Measurements from ENCODE around the gene ANP32B.

Gene ANP32B

DNA sequence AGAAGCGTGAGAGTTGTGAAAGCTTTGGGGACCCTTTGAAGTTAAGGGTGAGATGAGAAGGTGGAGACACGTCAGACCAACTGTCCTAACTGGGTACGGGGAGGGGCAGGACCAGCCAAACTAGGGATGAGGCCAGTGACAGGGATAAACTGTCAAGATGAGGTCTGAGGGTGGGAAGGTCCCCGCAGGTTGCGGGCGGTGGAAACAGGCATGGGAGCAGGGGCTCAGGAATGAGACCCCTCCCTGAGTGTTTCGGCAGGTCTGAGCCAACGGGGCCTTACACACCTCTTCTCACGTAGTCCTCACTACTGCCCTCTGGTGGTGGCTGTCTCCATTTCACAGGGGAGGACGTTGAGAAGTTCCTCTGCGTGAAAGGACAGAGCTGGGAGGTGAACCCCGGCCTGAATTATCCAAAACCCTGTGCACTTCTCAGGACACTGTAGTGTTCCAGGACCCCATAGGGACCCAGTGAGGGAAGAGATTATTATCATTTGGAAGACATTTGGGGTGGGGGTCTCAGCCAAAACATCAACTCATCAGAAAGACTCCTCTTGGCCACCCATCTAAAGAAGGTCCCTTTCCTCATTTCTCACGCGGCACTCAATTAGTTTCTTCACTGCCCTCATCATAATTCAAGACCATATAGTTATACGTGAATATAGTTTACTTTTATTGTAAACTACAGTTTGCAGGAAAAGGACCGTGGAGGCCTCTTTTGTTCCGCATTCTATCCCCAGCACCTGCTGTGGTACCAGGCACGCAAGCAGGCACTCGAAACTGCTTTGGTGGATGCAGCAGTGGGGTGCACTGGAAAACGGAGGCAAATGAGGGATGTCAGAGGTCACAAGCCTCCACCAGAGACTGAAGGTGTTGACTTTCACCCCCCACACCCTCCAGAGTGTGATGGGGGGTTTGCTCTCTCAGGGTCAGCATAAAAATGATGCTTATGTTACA is 51.7 kb downstream of the ANP32B start:
- DNase-seq, result peak; percentile 94

DNA sequence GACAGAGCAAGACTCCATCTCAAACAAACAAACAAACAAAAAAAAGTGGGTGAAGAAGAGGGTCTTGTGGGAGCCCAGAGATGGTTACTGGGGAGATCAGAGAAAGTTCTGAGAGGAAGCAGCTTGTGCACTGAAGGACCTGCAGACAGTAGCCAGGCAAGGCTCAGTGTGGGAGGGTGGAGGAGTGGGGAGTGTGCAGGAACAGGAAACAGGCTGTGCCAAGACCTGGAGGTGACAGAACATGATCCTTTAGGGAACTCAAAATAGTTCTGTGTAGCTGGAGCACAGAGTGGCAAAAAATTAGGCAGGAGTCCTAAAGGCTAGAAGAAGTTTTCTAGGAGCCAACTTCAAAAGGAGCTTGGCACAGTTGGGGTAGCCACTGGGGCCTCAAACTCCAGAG is 54.2 kb downstream of the ANP32B start:
- DNase-seq, result no peak

DNA sequence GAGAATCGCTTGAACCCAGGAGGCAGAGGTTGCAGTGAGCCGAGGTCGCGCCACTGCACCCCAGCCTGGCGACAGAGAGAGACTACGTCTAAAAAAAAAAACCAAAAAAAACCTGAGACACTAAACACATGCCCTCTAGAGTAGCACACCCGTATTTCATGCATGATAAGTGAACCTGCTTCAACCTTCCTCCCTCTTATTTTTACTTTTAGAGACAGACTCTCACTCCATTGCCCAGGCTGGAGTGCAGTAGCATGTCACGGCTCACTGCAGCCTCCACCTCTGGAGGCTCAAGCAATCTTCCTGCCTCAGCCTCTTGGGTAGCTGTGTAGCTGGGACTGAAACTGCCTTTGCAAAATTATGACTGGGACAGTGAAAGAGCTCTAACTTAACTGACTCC is 55.8 kb downstream of the ANP32B start:
- DNase-seq, result no peak

DNA sequence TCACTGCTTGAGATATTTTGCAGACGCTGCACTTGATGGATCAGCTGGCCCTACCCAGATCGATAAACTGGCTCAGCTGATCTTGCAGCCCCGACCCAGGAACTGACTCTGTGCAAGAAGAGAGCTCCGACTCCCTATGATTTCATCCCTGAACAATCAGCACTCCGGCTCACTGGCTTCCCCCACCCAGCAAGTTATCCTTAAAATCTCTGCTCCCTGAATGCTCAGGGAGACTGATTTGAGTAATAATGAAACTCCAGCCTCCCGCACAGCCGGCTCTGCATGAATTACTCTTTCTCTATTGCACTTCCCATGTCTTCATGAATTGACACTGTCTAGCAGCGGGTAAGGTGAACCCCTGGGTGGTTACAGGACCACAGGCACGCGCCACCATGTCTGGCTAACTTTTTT is 56.5 kb downstream of the ANP32B start:
- no peak for DNase-seq

DNA sequence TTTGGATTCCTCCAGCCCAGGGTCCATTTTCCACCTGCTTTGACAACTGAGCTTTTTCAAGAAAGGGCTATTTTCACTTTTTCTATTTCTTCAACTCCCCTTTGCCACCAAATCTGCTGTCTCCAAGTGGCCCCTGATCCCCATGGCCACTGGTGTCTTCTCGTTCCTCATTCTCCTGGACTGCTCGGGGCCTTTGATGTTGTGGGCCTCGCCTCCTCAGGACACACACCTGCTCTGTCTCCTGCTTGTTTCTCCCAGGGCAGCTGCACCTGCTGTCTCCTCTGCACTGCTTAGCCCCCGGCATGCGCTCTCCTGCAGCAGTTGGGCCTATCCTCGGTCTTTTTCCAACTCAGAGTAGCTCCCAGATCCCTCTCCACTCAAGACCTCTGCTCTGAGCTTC is 57.1 kb downstream of the ANP32B start:
- DNase-seq, result no peak

DNA sequence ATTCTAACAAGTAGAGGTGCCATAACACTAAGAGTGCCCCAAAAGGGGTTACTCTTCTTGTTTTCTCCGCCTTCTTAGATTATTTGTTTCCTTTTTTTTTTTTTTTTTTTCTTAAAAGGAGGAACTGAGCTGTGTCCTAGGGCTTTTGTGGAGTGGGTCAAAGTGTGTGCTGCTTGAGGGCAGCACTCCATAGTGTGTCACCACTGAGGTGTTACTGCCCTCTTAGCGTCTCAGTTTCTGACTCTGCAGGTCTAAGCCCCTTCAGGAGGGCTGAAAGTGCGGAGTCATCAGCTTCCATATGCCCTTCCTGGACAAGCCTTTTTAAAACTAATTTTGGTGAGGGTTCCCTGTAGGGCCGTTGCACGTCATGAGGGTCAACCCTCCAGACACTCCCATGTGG is 60.8 kb downstream of the ANP32B start:
- DNase-seq, result no peak

DNA sequence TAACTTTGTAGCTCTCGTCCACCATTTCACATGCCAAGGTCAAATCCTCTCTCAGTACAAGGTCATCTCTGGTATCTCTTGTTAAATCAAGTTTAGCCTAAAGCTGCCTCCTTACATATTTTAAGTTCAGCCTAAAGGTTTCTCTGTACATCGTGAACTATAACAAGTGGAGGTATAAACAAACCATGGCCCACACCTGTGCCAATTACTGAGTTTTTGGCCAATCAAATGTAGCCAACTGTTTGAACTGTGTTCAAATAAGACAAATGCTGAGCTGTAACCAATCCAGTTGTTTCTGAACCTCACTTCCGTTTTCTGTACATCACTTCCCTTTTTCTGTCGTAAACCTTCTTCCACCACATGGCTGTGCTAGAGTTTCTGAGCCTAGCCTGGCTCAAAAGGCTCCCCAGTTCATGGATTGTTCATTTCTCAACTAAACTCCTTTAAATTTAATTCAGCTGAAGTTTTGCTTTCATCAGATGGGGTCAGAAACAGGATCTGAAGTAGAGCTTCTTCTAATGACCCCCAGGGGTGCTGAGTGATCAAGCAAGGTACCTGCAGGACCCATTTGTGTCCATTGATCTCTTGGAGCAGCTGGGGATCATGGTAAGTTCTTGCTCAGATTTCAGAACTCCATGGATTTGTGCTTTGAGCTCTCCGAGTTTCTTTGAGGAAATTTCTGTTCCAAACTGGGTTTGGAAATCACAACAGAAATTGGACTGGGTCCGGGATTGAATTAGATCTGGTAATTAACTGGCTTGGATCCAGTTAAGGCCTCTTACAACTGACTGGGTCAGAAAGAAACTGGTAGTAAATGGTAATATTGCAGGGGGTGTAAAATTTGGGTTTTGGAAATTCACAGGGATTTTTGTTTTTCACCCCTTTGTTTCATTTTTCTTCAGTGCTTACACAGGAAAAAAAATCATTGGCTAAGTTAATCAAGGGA is 62.4 kb downstream of the ANP32B start:
- peak; percentile 38 for DNase-seq

DNA sequence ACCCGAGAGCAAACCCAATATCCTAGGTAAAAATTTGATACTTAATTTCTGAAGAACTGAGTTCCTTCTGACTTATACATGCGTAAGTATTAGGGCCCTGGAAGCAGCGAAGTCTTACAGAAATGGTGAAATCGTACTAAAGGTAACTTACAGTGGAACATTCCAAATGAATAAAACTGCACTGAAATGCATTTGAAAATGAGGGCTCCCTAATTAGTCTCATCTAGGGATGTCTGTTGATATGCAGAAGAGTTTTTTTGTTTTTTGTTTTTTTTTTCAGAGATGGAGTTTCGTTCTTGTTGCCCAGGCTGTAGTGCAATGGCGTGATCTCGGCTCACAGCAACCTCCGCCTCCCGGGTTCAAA is 63.0 kb downstream of the ANP32B start:
- no peak for DNase-seq

DNA sequence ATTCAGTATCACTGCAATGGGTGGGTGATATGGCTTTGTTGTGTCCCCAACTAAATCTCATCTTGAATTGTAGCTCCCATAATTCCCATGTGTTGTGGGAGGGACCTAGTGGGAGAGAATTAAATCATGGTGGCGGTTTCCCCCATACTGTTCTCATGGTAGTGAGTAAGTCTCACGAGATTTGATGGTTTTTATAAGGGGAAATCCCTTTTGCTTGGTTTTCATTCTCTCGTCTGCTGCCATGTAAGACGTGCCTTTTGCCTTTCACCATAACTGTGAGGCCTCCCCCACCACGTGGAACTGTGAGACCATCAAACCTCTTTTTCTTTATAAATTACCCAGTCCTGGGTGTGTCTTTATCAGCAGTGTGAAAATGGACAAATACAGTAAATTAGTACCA is 63.9 kb downstream of the ANP32B start:
- no peak for DNase-seq

DNA sequence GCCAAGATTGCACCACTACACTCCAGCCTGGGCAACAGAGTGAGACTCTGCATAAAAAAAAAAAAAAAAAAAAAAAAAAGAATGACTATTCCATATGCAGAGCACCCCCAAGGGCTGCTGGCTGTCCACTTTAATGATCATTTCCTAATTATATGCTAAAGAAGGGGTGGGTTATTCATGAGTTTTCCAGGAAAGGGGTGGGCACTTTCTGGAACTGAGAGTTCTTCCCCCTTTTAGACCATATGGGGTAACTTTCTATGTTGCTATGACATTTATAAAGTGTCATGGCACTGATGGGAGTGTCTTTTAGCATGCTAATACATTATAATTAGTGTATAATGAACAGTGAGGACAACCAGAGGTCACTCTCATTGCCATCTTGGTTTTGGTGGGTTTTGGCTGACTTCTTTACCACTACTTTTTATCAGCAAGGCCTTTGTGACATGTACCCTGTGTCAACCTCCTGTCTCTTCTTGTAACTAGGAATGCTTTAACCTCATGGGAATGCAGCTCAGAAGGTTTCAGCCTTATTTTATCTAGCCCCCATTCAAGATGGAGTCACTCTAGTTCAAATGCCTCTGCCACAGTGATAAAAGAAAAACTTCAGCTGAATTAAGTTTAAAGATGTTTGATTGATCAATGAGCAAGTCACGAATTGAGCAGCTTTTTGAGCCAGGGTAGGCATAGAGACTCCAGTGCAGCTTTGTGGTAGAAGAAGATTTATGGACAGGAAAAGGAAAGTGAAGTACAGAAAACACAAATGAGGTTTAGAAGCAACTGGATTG is 66.3 kb downstream of the ANP32B start:
- no peak for DNase-seq

DNA sequence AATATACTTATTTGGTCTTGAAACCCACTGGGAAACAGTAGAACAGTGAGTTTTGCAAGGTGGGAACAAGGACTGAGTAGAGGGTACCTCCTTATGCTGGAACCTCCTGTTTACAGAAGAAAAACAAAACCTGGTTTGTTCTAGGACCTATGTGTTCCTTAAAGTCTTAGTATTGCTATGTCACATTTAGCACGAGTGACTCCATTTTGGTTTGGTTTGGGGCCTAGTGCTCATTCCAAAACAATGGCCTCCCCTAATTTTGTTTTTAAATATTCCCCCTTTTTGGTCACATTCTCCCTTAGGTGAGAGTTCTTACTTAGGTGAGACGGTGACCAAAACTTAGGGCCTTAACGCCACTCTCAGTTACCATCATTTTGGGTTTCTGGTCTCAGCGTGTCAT is 67.2 kb downstream of the ANP32B start:
- DNase-seq, result no peak

DNA sequence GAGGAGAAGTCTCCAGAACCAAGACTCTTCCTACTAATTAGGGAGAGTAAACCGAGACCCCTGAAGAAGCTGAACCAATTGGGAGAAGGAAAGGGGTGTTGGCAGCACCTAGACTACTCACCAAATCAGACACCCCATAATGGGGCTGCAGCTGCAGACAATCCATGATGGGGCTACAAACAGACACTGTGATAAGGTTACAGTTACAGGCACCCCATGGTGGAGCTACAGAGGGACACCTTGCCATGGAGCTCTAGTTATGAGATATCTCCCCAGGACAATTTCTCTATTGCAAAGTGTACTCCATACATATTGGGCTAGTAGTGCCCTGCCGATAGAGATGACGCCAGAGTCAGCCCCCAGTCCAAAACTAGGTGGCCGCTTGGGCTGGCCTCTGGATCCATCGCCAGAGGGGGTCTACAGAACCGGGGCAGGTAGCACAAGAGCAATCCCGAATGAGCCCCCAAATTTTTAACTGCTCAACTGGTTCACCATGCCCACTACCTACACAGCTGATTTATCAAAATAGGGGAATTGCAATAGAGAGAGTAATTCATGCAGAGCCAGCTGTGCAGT is 71.3 kb downstream of the ANP32B start:
- DNase-seq, result no peak

DNA sequence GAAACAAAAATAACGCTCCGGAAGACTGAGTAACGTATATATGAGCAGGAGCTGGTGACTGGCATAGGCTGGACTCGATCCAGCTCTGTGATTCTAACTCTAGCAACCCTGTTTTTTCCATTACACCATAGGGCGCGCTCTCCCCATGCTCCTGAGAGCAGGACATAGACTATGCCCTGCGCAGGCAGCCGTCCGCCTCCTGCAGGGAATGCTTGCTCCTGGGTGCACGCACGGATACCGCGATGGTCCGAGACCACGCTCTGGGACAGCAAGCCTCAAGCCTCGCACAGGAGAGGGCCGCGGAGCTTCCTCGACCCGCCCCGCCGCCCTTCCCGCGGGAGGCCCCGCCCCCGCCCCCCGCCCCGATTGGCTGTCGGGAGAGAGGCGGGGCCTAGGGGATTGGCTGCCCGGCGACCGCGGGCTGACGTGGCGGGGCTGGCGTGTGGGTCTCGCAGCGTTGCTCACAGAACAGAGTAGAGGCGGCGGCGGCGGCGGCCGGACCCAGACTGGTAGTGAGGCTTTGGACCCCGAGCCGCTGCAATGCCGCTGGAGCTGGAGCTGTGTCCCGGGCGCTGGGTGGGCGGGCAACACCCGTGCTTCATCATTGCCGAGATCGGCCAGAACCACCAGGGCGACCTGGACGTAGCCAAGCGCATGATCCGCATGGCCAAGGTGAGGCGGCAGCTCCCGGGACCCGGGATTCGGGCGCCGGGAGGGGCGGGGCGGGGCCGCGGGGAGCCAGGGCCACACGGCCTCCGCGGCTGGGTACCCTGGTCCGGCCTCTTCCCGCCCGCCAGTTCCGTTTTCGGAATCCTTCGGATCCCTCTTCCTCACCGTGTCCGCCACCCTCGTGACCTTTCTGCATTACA is 73.4 kb downstream of the ANP32B start, which contains the start of gene NANS:
NANS (plus strand) TSS at position 464 of the 869 bp plus-strand sequence; CDS start at position 541, 77 bp downstream.
- peak; percentile 97 for DNase-seq

DNA sequence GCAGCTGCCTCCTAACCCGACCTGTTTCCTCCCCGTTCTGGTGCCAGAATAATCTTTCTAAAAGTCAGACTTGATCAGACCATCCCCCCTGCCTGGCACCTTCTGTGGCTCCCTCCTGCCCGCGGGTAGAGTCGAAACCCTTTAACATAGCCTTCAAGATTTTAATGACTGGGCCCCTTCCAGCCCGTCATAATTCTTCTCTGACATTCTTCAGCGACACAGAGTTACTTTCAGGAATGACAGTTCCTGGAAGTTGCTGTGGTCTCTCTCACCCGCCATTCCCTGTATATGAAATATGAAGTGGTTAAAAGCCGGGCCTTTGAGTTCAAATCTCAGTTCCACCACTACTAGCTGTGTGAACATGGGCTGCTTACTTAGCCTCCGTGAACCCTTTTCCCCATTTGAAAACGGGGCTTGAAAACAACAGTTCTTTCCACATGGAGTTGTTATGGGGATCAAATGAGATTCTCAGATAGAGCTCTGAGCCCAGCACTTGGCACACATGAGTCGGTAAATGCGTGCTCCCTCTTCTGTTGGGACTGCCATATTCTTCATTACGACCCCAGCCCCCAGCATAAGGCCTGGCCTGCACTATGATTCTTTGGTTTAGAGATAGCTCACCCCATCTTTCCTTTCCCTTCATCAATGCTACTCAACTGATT is 74.1 kb downstream of the ANP32B start:
- DNase-seq, result no peak

DNA sequence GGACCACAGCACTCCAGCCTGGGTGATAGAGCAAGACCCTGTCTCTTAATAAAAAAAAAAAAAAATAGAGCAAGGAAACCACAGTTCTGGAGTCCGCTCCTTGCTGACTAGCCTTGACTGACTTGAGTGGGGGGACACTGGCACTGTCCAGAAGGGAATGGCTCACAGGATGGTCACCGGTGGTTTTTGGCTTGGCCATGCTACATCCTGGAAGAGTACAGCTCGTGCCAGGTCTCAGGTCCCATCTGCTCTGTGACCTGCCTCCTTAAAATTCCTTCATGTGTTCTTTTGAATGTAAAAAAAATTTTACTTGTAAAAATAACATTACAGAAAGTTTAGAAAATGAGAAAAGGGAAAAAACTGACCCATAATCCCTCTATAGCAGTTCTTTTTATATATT is 79.0 kb downstream of the ANP32B start:
- DNase-seq, result no peak

DNA sequence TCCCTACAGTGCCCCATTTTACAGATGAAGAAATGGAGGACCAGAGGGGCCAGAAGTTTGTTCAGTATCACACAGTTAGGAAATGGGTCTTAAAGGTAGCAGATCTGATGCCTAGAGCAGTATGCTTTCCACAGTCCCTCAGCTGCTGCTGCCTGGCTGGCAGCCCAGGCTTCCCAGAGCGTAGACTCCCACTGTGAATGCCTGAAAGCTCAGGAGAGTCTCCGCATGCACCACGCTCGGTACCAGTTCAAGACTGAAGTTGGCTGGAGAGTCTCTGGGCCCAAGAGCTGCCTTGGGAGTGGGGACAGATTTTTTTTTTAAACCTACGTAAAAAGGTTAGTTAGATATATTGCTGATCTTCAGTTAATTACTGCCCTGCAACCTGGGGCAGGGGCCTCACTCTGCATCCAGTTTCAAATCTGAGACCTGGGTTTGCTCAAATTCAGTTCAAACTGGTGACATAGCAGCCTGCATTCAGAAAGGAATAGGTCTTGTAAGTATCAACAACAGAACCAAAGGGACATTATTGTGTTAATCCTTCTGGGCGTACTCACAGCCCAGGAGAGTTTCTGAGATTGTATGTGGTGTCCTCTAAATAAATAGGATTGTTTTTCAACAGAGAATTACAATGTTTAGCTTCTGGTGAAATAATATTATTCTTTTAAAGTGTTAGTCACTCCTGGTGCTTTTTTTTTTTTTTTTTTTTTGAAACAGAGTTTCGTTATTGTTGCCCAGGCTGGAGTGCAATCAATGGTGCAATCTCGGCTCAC is 81.7 kb downstream of the ANP32B start:
- no peak for DNase-seq
